A549 (cell line): Measurements from ENCODE around the gene GNG12. TPM values are rescaled to one million over a fixed set of nuclear protein-coding genes. Genes with fewer than 3 reads are reported as not detected.

Experiments
- ATAC-seq, 2 experiments: fragments of 200-7000 bp in 1 of 2; fragments of >200 bp in 1 of 2; cut with Nextera tagmentation in 1 of 2; cut with Tn5 transposase in 1 of 2; 3 replicates each; pipeline versions ENCODE4 v1.8.0 to v1.9.1; 2018 to 2020; ENCODE audit warnings: mild to moderate bottlenecking in 1 of 2, moderate library complexity in 1 of 2
- CTCF ChIA-PET: fragments of 300-600 bp; sonication (Branson Sonifier 250); formaldehyde crosslinking; extraction: SDS; loops from one replicate; lab custom pipeline; 2021; ENCODE audit warnings: antibody characterized with exemption, inconsistent platforms; lab: Yijun Ruan, JAX
- POLR2A ChIA-PET: fragments of 350-600 bp; formaldehyde crosslinking; extraction: SDS; loops from one replicate; lab custom pipeline; 2021; ENCODE audit warnings: antibody characterized with exemption, inconsistent platforms; lab: Yijun Ruan, JAX
- DNase-seq, 2 experiments: peaks; one replicate each; pipeline versions ENCODE4 v3.0.0 to v3.0.0-alpha.2; 2011 to 2016; ENCODE audit warnings: low read depth in 1 of 2, low spot score in 1 of 2
- FAIRE-seq: peaks from 2 replicates; lab custom pipeline; 2011; peaks lifted over from hg19 to GRCh38; lab: Jason Lieb, UNC
- H3K27ac ChIP-seq, 2 experiments: fragments of >200 bp; sonication (Bioruptor Twin); formaldehyde crosslinking; 3 replicates each; pipeline ENCODE4 v1.5.1; 2016 to 2017
- H3K4me1 ChIP-seq: fragments of >200 bp; sonication (Bioruptor Twin); formaldehyde crosslinking; 3 replicates; pipeline ENCODE4 v1.6.1; 2016
- H3K4me2 ChIP-seq: fragments of >200 bp; sonication (Bioruptor Twin); formaldehyde crosslinking; 3 replicates; pipeline ENCODE4 v1.6.1; 2016
- H3K4me3 ChIP-seq: fragments of >200 bp; sonication (Bioruptor Twin); formaldehyde crosslinking; 3 replicates; pipeline ENCODE4 v1.5.1; 2016
- H3K9me3 ChIP-seq: fragments of >200 bp; sonication (Bioruptor Twin); formaldehyde crosslinking; 3 replicates; pipeline ENCODE4 v1.6.1; 2016
- CEBPB ChIP-seq, 2 experiments: fragments of >200 bp in 1 of 2; sonication (Bioruptor Twin) in 1 of 2; formaldehyde crosslinking in 1 of 2; IDR thresholded peaks; 2 replicates each; pipeline ENCODE4 v1.6.1; 2012 to 2016
- EHF ChIP-seq: fragments of 250-450 bp; sonication (Bioruptor Pico); IDR thresholded peaks from 2 replicates; pipeline ENCODE4 v1.5.0; 2020; ENCODE audit warnings: mild to moderate bottlenecking
- EHMT2 ChIP-seq: fragments of 200-600 bp; sonication (generic); IDR thresholded peaks from 2 replicates; pipeline ENCODE4 v1.6.1; 2016; ENCODE audit warnings: antibody characterized with exemption, low read depth, mild to moderate bottlenecking, moderate library complexity
- ELK1 ChIP-seq: fragments of 150-350 bp; IDR thresholded peaks from 2 replicates; pipeline ENCODE4 v1.6.1; 2014; ENCODE audit warnings: low read depth, mild to moderate bottlenecking, low read length
- EP300 ChIP-seq, 2 experiments: fragments of >200 bp; sonication (Bioruptor Twin); formaldehyde crosslinking; IDR thresholded peaks; 2 replicates in 1 of 2; 3 replicates in 1 of 2; pipeline ENCODE4 v1.6.1; 2016 to 2017
- FOSL2 ChIP-seq, 2 experiments: fragments of 450-650 bp in 1 of 2; fragments of >200 bp in 1 of 2; sonication (Bioruptor Twin) in 1 of 2; formaldehyde crosslinking; IDR thresholded peaks; 2 replicates each; pipeline versions ENCODE4 v1.5.0 to v1.6.1; 2016 to 2020; ENCODE audit warnings: mild to moderate bottlenecking in 1 of 2, moderate library complexity in 1 of 2
- GATA3 ChIP-seq: IDR thresholded peaks from 2 replicates; pipeline ENCODE4 v1.6.1; 2012; ENCODE audit warnings: borderline replicate concordance
- HEYL ChIP-seq: fragments of 250-450 bp; sonication (Bioruptor Pico); IDR thresholded peaks from 2 replicates; pipeline ENCODE4 v1.8.0; 2021; ENCODE audit warnings: mild to moderate bottlenecking, moderate library complexity
- HOXB13 ChIP-seq: fragments of 250-450 bp; sonication (Bioruptor Pico); IDR thresholded peaks from 2 replicates; pipeline ENCODE4 v1.5.0; 2020; ENCODE audit warnings: low read depth, mild to moderate bottlenecking, moderate library complexity
- JUN ChIP-seq, 2 experiments: fragments of >200 bp; sonication (Bioruptor Twin); formaldehyde crosslinking; IDR thresholded peaks; 2 replicates in 1 of 2; 3 replicates in 1 of 2; pipeline ENCODE4 v1.6.1; 2016 to 2017
- JUNB ChIP-seq: fragments of >200 bp; sonication (Bioruptor Twin); formaldehyde crosslinking; IDR thresholded peaks from 2 replicates; pipeline ENCODE4 v1.6.1; 2016
- MAFK ChIP-seq: fragments of 450-650 bp; IDR thresholded peaks from 2 replicates; pipeline ENCODE4 v1.6.1; 2014; ENCODE audit not compliant: partially characterized antibody
- NPAS2 ChIP-seq: fragments of 250-450 bp; sonication (Bioruptor Pico); IDR thresholded peaks from 2 replicates; pipeline ENCODE4 v1.8.0; 2022; ENCODE audit warnings: mild to moderate bottlenecking, moderate library complexity, borderline replicate concordance
- PHF8 ChIP-seq: fragments of 200-600 bp; sonication (generic); IDR thresholded peaks from 2 replicates; pipeline ENCODE4 v1.6.1; 2016; ENCODE audit warnings: low read depth, mild to moderate bottlenecking, antibody characterized with exemption, moderate library complexity, borderline replicate concordance
- POLR2A ChIP-seq: IDR thresholded peaks from 2 replicates; pipeline ENCODE4 v1.6.1; 2012; ENCODE audit warnings: mild to moderate bottlenecking, low read length
- RAD21 ChIP-seq, 2 experiments: fragments of >200 bp in 1 of 2; sonication (Bioruptor Twin) in 1 of 2; formaldehyde crosslinking in 1 of 2; IDR thresholded peaks in 1 of 2; conservative IDR thresholded peaks in 1 of 2; 2 replicates in 1 of 2; 3 replicates in 1 of 2; pipeline ENCODE4 v1.6.1; 2012 to 2018; ENCODE audit warnings: inconsistent platforms in 1 of 2
- RARB ChIP-seq: fragments of 250-450 bp; sonication (Bioruptor Pico); IDR thresholded peaks from 2 replicates; pipeline ENCODE4 v1.8.0; 2021; ENCODE audit warnings: mild to moderate bottlenecking, moderate library complexity
- RCOR1 ChIP-seq: fragments of 150-350 bp; IDR thresholded peaks from 2 replicates; pipeline ENCODE4 v1.6.1; 2014; ENCODE audit warnings: antibody characterized with exemption, low read length, low read depth
- RFX5 ChIP-seq: fragments of 450-650 bp; IDR thresholded peaks from 2 replicates; pipeline ENCODE4 v1.7.1; 2014; ENCODE audit warnings: antibody characterized with exemption, mild to moderate bottlenecking, moderate library complexity
- SMC3 ChIP-seq: fragments of >200 bp; sonication (Bioruptor Twin); formaldehyde crosslinking; IDR thresholded peaks from 3 replicates; pipeline ENCODE4 v1.6.1; 2018; ENCODE audit warnings: inconsistent platforms
- SREBF2 ChIP-seq: fragments of 450-650 bp; IDR thresholded peaks from 2 replicates; pipeline ENCODE4 v1.6.1; 2014; ENCODE audit warnings: mild to moderate bottlenecking, moderate library complexity
- TP53 ChIP-seq: fragments of 250-450 bp; sonication (Bioruptor Pico); IDR thresholded peaks from 2 replicates; pipeline ENCODE4 v1.5.0; 2021; ENCODE audit warnings: mild to moderate bottlenecking, moderate library complexity
- ZC3H11A ChIP-seq: fragments of 450-650 bp; IDR thresholded peaks from 2 replicates; pipeline ENCODE4 v1.6.1; 2014; ENCODE audit warnings: antibody characterized with exemption, mild to moderate bottlenecking
- ZSCAN20 ChIP-seq: fragments of 250-450 bp; sonication (Bioruptor Pico); IDR thresholded peaks from 2 replicates; pipeline ENCODE4 v1.8.0; 2022; ENCODE audit warnings: mild to moderate bottlenecking, moderate library complexity
- WGBS: methylation state at CpG from one replicate; pipeline ENCODE4 v1.1.6; 2017; ENCODE audit errors: missing lambda C conversion rate; 5-methylcytosine and 5-hydroxymethylcytosine counted together
- polyA plus RNA-seq, 4 experiments: library from polyadenylated mRNA; depleted of rRNA in 3 of 4; stranded (reverse); fragments of >200 nt; fragmentation: RNase III in 1 of 4; extraction: RNeasy Plus Mini Kit Qiagen cat#74134 plus additional on column Dnase treatment in 1 of 4; gene quantifications; 2 replicates in 3 of 4; 3 replicates in 1 of 4; pipeline ENCODE4 v1.2.3, GENCODE V29; 2011 to 2017
- TF ChIP-seq, protein P1 (sequence below): fragments of 250-450 bp; sonication (Bioruptor Pico); IDR thresholded peaks from 2 replicates; pipeline ENCODE4 v1.5.0; 2021; ENCODE audit warnings: mild to moderate bottlenecking, moderate library complexity, borderline replicate concordance
- TF ChIP-seq, protein P2 (sequence below): fragments of 250-450 bp; sonication (Bioruptor Pico); IDR thresholded peaks from 2 replicates; pipeline ENCODE4 v1.5.0; 2020; ENCODE audit warnings: low read depth, mild to moderate bottlenecking, moderate library complexity
- TF ChIP-seq, protein P3 (sequence below): IDR thresholded peaks from 2 replicates; pipeline ENCODE4 v1.6.1; 2012

The GNG12 gene
- polyA plus RNA-seq, 2 of the 4 experiments (the other 2 are of a cell fraction), result 91.8 to 132 TPM

GRCh38 chr1:67683316-67683715 lies 150.0 kb downstream of the GNG12 start:
- FAIRE-seq (no peak), DNase-seq (peak in 1 of 2 experiments; percentile 33), ATAC-seq (no peak)
- peak overlapping the region; percentile 93 for H3K4me2 ChIP-seq
- CTCF ChIA-PET, result interaction anchor here (0.7 to 4.7 kb wide), 4 partner anchors 18 to 148 kb away, joined by 3 to 46 read pairs (median 5); no protein-coding TSS in a partner anchor
- WGBS, result 4% methylated on average over 3 of the region's 3 CpGs
- peak overlapping the region; percentile 14; the same call in 1 of the 3 replicates for H3K4me3 ChIP-seq
- no peaks in the 10 kb centered on the region for H3K9me3 ChIP-seq
- H3K4me1 ChIP-seq, result peaks cover 35% of the 10 kb centered on the region
- TF ChIP-seq JUN (IDR thresholded peaks at IDR 0.05), result no peak
- TF ChIP-seq, protein P1, sequence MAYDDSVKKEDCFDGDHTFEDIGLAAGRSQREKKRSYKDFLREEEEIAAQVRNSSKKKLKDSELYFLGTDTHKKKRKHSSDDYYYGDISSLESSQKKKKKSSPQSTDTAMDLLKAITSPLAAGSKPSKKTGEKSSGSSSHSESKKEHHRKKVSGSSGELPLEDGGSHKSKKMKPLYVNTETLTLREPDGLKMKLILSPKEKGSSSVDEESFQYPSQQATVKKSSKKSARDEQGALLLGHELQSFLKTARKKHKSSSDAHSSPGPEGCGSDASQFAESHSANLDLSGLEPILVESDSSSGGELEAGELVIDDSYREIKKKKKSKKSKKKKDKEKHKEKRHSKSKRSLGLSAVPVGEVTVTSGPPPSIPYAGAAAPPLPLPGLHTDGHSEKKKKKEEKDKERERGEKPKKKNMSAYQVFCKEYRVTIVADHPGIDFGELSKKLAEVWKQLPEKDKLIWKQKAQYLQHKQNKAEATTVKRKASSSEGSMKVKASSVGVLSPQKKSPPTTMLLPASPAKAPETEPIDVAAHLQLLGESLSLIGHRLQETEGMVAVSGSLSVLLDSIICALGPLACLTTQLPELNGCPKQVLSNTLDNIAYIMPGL, result no peak
- TF ChIP-seq SMC3, result no peak
- TF ChIP-seq RFX5, result no peak
- no peak for TF ChIP-seq TP53 (CRISPR knock-in tag)
- TF ChIP-seq GATA3, result no peak
- TF ChIP-seq HEYL (CRISPR knock-in tag), result no peak
- no peak for TF ChIP-seq PHF8
- TF ChIP-seq, protein P2, sequence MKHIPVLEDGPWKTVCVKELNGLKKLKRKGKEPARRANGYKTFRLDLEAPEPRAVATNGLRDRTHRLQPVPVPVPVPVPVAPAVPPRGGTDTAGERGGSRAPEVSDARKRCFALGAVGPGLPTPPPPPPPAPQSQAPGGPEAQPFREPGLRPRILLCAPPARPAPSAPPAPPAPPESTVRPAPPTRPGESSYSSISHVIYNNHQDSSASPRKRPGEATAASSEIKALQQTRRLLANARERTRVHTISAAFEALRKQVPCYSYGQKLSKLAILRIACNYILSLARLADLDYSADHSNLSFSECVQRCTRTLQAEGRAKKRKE (CRISPR knock-in tag), result no peak
- TF ChIP-seq NPAS2 (CRISPR knock-in tag), result no peak
- peak; percentile 63 for TF ChIP-seq FOSL2 (IDR thresholded peaks at IDR 0.05)
- TF ChIP-seq FOSL2 (CRISPR knock-in tag; IDR thresholded peaks at IDR 0.05), result peak; percentile 68
- no peak for TF ChIP-seq ZSCAN20
- TF ChIP-seq EHF (CRISPR knock-in tag), result no peak
- no peak for TF ChIP-seq ELK1
- no peak for TF ChIP-seq HOXB13
- TF ChIP-seq CEBPB (IDR thresholded peaks at IDR 0.05), result peak; percentile 55 to 91; a peak in 3 of 4 replicates
- peak; percentile 41 for TF ChIP-seq MAFK
- TF ChIP-seq POLR2A, result no peak
- no peak for TF ChIP-seq EHMT2
- no peak for TF ChIP-seq ZC3H11A
- TF ChIP-seq JUNB, result no peak
- no peak for TF ChIP-seq RARB (CRISPR knock-in tag)
- TF ChIP-seq SREBF2, result no peak
- TF ChIP-seq RCOR1, result no peak
- H3K27ac ChIP-seq, result peak overlapping the region; percentile 64 to 87
- POLR2A ChIA-PET, result interaction anchor here (5.5 kb wide), 1 partner anchor 112 kb away, joined by 93 read pairs; no protein-coding TSS in a partner anchor

GRCh38 chr1:67682659-67683197 lies 150.5 kb downstream of the GNG12 start:
- ChIA-PET POLR2A (interaction anchor here (5.5 kb wide), 1 partner anchor 111 kb away, joined by 93 read pairs; no protein-coding TSS in a partner anchor), CTCF (interaction anchor here (0.7 to 4.7 kb wide), 3 partner anchors 18 to 147 kb away, joined by 3 to 46 read pairs (median 6); no protein-coding TSS in a partner anchor)
- DNase-seq, result peak in 1 of 2 experiments; percentile 45

More at GRCh38 chr1:67682659-67683197, 150.5 kb downstream of the GNG12 start:
- H3K4me1 ChIP-seq, result peaks cover 29% of the 10 kb centered on the region
- no peaks in the 10 kb centered on the region for H3K9me3 ChIP-seq
- 7% methylated on average over 3 of the region's 3 CpGs for WGBS
- no peak for FAIRE-seq
- H3K27ac ChIP-seq, result peak overlapping the region; percentile 62 to 87
- TF ChIP-seq, protein P3, sequence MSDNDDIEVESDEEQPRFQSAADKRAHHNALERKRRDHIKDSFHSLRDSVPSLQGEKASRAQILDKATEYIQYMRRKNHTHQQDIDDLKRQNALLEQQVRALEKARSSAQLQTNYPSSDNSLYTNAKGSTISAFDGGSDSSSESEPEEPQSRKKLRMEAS, result peak; percentile 19; the same call in 1 of the 2 replicates
- peak in 1 of 2 experiments; percentile 21; a peak in 1 of 5 replicates for TF ChIP-seq EP300 (IDR thresholded peaks at IDR 0.05)
- no peak for TF ChIP-seq RAD21 (conservative IDR thresholded peaks at IDR 0.05 in 1 of 2, IDR thresholded peaks at IDR 0.05 in 1 of 2)
- peak; percentile 51; the same call in 1 of the 2 replicates for TF ChIP-seq GATA3
- peak in 1 of 2 experiments; percentile 64; a peak in 1 of 4 replicates for TF ChIP-seq CEBPB (IDR thresholded peaks at IDR 0.05)
- TF ChIP-seq FOSL2 (IDR thresholded peaks at IDR 0.05), result 0 out of 2 replicates have a peak, but pooled peaks have one; percentile 18
- peak; percentile 68 for TF ChIP-seq FOSL2 (CRISPR knock-in tag; IDR thresholded peaks at IDR 0.05)
- TF ChIP-seq, all 56 proteins: peak for 5
- H3K4me3 ChIP-seq, result no peak overlapping the region
- ATAC-seq, result no peak
- peak overlapping the region; percentile 93 for H3K4me2 ChIP-seq
